Astrocyte (in vitro differentiated cells and primary cell): ENCODE data around the gene TFEC.

Experiments
- EZH2 ChIP-seq: IDR thresholded peaks from 2 replicates; pipeline ENCODE4 v1.6.1; 2012; ENCODE audit warnings: mild to moderate bottlenecking, low read length, inconsistent platforms; ENCODE audit not compliant: insufficient read depth
- TF ChIP-seq, protein P1 (sequence below): IDR thresholded peaks from 2 replicates; pipeline ENCODE4 v1.5.1; 2011; ENCODE audit warnings: low read depth, mild to moderate bottlenecking, inconsistent platforms, low read length, moderate library complexity; ENCODE audit not compliant: insufficient read depth

- TF ChIP-seq EZH2: no peak
- TF ChIP-seq, protein P1, sequence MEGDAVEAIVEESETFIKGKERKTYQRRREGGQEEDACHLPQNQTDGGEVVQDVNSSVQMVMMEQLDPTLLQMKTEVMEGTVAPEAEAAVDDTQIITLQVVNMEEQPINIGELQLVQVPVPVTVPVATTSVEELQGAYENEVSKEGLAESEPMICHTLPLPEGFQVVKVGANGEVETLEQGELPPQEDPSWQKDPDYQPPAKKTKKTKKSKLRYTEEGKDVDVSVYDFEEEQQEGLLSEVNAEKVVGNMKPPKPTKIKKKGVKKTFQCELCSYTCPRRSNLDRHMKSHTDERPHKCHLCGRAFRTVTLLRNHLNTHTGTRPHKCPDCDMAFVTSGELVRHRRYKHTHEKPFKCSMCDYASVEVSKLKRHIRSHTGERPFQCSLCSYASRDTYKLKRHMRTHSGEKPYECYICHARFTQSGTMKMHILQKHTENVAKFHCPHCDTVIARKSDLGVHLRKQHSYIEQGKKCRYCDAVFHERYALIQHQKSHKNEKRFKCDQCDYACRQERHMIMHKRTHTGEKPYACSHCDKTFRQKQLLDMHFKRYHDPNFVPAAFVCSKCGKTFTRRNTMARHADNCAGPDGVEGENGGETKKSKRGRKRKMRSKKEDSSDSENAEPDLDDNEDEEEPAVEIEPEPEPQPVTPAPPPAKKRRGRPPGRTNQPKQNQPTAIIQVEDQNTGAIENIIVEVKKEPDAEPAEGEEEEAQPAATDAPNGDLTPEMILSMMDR: no peak
These were observed 119.1 kb downstream of the TFEC start for GRCh38 chr7:115911465-115911864.
